WTC11 (cell line): ENCODE results near the gene OVCA2.

Source experiments
- TF ChIP-seq, protein P1 (sequence below): fragments of 200-600 bp; IDR thresholded peaks from 2 replicates; pipeline ENCODE4 v1.8.0; 2022; ENCODE audit warnings: antibody characterized with exemption
- TF ChIP-seq, protein P2 (sequence below): sonication (generic); formaldehyde crosslinking; IDR thresholded peaks from 2 replicates; pipeline ENCODE4 v1.8.0; 2023; ENCODE audit warnings: missing genetic modification reagents

DNA sequence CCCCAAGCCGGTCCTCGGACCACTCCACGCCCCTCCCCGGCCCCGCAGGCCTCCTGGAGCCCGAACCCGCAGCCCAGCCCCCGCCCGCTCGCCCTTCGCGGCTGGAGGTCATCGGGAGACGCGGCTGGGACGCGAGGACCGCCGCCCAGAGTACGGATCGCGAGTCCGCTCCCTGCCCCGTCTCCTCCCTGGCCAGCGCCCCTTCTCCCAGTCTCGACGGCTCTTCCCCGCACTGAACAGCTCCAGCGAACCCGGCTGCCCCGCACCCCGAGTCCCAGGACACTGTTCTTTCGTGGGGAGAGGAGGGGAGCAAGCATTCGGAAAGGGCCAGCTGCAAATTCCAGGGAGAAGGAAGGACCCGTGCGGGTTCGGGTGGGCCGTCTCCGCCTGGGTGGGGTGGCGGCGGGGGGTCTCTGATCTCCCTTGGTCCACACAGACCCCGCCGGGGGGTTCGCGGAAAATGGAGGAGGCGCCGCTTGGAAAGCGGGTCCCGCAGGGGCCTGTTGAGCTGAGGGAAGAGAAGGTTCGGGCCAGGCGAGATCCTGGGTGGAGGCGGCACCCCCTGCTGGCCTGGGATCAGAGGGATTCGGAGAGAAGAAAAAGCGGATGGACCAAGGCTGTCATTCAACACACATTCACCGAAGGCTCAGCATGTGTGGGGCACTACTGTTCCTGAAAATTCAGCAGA is 16.1 kb upstream of the OVCA2 start:
- TF ChIP-seq, protein P1, sequence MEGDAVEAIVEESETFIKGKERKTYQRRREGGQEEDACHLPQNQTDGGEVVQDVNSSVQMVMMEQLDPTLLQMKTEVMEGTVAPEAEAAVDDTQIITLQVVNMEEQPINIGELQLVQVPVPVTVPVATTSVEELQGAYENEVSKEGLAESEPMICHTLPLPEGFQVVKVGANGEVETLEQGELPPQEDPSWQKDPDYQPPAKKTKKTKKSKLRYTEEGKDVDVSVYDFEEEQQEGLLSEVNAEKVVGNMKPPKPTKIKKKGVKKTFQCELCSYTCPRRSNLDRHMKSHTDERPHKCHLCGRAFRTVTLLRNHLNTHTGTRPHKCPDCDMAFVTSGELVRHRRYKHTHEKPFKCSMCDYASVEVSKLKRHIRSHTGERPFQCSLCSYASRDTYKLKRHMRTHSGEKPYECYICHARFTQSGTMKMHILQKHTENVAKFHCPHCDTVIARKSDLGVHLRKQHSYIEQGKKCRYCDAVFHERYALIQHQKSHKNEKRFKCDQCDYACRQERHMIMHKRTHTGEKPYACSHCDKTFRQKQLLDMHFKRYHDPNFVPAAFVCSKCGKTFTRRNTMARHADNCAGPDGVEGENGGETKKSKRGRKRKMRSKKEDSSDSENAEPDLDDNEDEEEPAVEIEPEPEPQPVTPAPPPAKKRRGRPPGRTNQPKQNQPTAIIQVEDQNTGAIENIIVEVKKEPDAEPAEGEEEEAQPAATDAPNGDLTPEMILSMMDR: no peak
- TF ChIP-seq, protein P2, sequence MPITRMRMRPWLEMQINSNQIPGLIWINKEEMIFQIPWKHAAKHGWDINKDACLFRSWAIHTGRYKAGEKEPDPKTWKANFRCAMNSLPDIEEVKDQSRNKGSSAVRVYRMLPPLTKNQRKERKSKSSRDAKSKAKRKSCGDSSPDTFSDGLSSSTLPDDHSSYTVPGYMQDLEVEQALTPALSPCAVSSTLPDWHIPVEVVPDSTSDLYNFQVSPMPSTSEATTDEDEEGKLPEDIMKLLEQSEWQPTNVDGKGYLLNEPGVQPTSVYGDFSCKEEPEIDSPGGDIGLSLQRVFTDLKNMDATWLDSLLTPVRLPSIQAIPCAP (CRISPR knock-in tag): no peak
